Keratinocyte (primary cell): ENCODE results near the gene PKLR. TPM values are rescaled to one million over a fixed set of nuclear protein-coding genes. Genes with fewer than 3 reads are reported as not detected.

Experiments
- DNase-seq: peaks from one replicate; pipeline ENCODE4 v3.0.0-alpha.2; 2011; ENCODE audit warnings: low read depth, missing footprints, low spot score
- FAIRE-seq: peaks from 2 replicates; lab custom pipeline; 2011; peaks lifted over from hg19 to GRCh38; lab: Jason Lieb, UNC
- H2AFZ ChIP-seq: 2 replicates; pipeline ENCODE4 v1.6.0; 2012; ENCODE audit warnings: low read length, control low read depth, inconsistent platforms; ENCODE audit not compliant: control insufficient read depth
- H3K27ac ChIP-seq: 2 replicates; pipeline ENCODE4 v1.5.1; 2011; ENCODE audit warnings: low read length; ENCODE audit not compliant: control insufficient read depth, insufficient read depth
- H3K27me3 ChIP-seq: 3 replicates; pipeline ENCODE4 v1.6.0; 2011; ENCODE audit warnings: low read length; ENCODE audit not compliant: control insufficient read depth, insufficient read depth; ENCODE audit errors: extremely low read depth
- H3K36me3 ChIP-seq, 2 experiments: 2 replicates in 1 of 2; 3 replicates in 1 of 2; pipeline ENCODE4 v1.5.1; 2011; ENCODE audit warnings: low read length in 2 of 2, mild to moderate bottlenecking in 1 of 2; ENCODE audit not compliant: control insufficient read depth in 2 of 2, insufficient read depth in 2 of 2; ENCODE audit errors: extremely low read depth in 1 of 2
- H3K4me1 ChIP-seq: 3 replicates; pipeline ENCODE4 v1.5.1; 2011; ENCODE audit warnings: low read length; ENCODE audit not compliant: control insufficient read depth, insufficient read depth; ENCODE audit errors: extremely low read depth
- H3K4me2 ChIP-seq: 3 replicates; pipeline ENCODE4 v1.6.0; 2011; ENCODE audit warnings: low read depth, low read length; ENCODE audit not compliant: control insufficient read depth, insufficient read depth; ENCODE audit errors: extremely low read depth
- H3K4me3 ChIP-seq, 3 experiments: fragments of 200-600 bp in 1 of 3; sonication (generic) in 1 of 3; 2 replicates in 2 of 3; 3 replicates in 1 of 3; pipeline ENCODE4 v1.5.1; 2011 to 2016; ENCODE audit warnings: low read length in 3 of 3, mild to moderate bottlenecking in 3 of 3, control low read depth in 2 of 3, inconsistent platforms in 1 of 3, low read depth in 1 of 3, mixed read lengths in 1 of 3, mixed run types in 1 of 3, moderate library complexity in 1 of 3; ENCODE audit not compliant: control insufficient read depth in 2 of 3, insufficient read depth in 2 of 3; ENCODE audit errors: extremely low read depth in 1 of 3
- H3K79me2 ChIP-seq: 2 replicates; pipeline ENCODE4 v1.6.0; 2012; ENCODE audit warnings: low read length; ENCODE audit not compliant: control insufficient read depth, insufficient read depth
- H3K9ac ChIP-seq: 3 replicates; pipeline ENCODE4 v1.6.0; 2011; ENCODE audit warnings: low read length; ENCODE audit not compliant: control insufficient read depth, insufficient read depth; ENCODE audit errors: extremely low read depth
- H3K9me1 ChIP-seq: 3 replicates; pipeline ENCODE4 v1.6.0; 2011; ENCODE audit warnings: low read length; ENCODE audit not compliant: control insufficient read depth, insufficient read depth; ENCODE audit errors: extremely low read depth
- H3K9me3 ChIP-seq: 2 replicates; pipeline ENCODE4 v1.5.1; 2012; ENCODE audit warnings: low read depth, low read length; ENCODE audit not compliant: control insufficient read depth
- H4K20me1 ChIP-seq: 3 replicates; pipeline ENCODE4 v1.6.0; 2011; ENCODE audit warnings: low read length; ENCODE audit not compliant: control insufficient read depth, insufficient read depth; ENCODE audit errors: extremely low read depth
- CTCF ChIP-seq, 3 experiments: IDR thresholded peaks in 1 of 3; conservative IDR thresholded peaks in 1 of 3; optimal IDR thresholded peaks in 1 of 3; 2 replicates in 2 of 3; 3 replicates in 1 of 3; pipeline versions ENCODE3 to v1.5.1; 2011; ENCODE audit warnings: low read length in 3 of 3, mild to moderate bottlenecking in 3 of 3, moderate library complexity in 2 of 3, control low read depth in 1 of 3, inconsistent platforms in 1 of 3; ENCODE audit not compliant: insufficient read depth in 2 of 3; ENCODE audit errors: extremely low read depth in 1 of 3
- EZH2 ChIP-seq: IDR thresholded peaks from one replicate; pipeline ENCODE4 v1.6.1; 2012; ENCODE audit warnings: inconsistent platforms, mild to moderate bottlenecking, low read length, moderate library complexity
- dilution Hi-C: fragments of 300-500 bp; cut with MboI; formaldehyde crosslinking; loops from one replicate; pipeline ENCODE4 v1.7.0; 2020; ENCODE audit warnings: low sequenced_read_pairs; ENCODE audit not compliant: extremely low pct_ligation_motif_present
- polyA plus RNA-seq, 5 experiments: library from polyadenylated mRNA; depleted of rRNA in 3 of 5; stranded (reverse) in 3 of 5; stranded (forward) in 1 of 5; unstranded in 1 of 5; fragments of >200 nt; gene quantifications; 1 replicate in 1 of 5; 2 replicates in 3 of 5; 3 replicates in 1 of 5; pipeline versions ENCODE4 v1.2.1 to v1.2.3, GENCODE V29; 2011 to 2012; ENCODE audit warnings: missing spikeins in 2 of 5, low read depth in 1 of 5, low replicate concordance in 1 of 5

Gene PKLR
- polyA plus RNA-seq, 1 donor (not counting 4 experiments of a cell fraction or from before 2014, with no cell fraction given): 0.03 TPM

- TF ChIP-seq EZH2 (no peak), CTCF (optimal IDR thresholded peaks at IDR 0.05 in 1 of 3, IDR thresholded peaks at IDR 0.05 in 1 of 3, conservative IDR thresholded peaks at IDR 0.05 in 1 of 3; ENCODE audit: extremely low read depth in 1 of 3, insufficient read depth in 2 of 3, low read length in 3 of 3) (no peak)
- dilution Hi-C loops: no loop called here
- DNase-seq (no peak), FAIRE-seq (no peak)
- Histone ChIP-seq H3K36me3 (peaks cover 17 to 29% of the 10 kb centered on the region in 2 experiments), H3K4me3 (peak overlapping the region; percentile 78 to 90 (median 82)), H3K9ac (peak overlapping the region; percentile 82), H3K27ac (no peak overlapping the region), H3K9me3 (no peaks in the 10 kb centered on the region), H2AFZ (no peak overlapping the region), H4K20me1 (peaks cover 7% of the 10 kb centered on the region), H3K9me1 (no peaks in the 10 kb centered on the region), H3K27me3 (no peaks in the 10 kb centered on the region), H3K4me2 (peak overlapping the region; percentile 96), H3K79me2 (peaks cover 16% of the 10 kb centered on the region), H3K4me1 (peaks cover 15% of the 10 kb centered on the region)
Observed at GRCh38 chr1:155325603-155325893, 24.3 kb upstream of the PKLR start.

- peaks cover 16 to 30% of the 10 kb centered on the region in 2 experiments for H3K36me3 ChIP-seq
- TF ChIP-seq EZH2: no peak
- peak; percentile 38 to 76 (median 71) for TF ChIP-seq CTCF (optimal IDR thresholded peaks at IDR 0.05 in 1 of 3, IDR thresholded peaks at IDR 0.05 in 1 of 3, conservative IDR thresholded peaks at IDR 0.05 in 1 of 3; ENCODE audit: extremely low read depth in 1 of 3, insufficient read depth in 2 of 3, low read length in 3 of 3)
- H3K9ac ChIP-seq: peak overlapping the region; percentile 82
- dilution Hi-C loops: no loop called here
- DNase-seq (no peak), FAIRE-seq (no peak)
- H3K79me2 ChIP-seq: peaks cover 16% of the 10 kb centered on the region
- H3K4me1 ChIP-seq: peaks cover 17% of the 10 kb centered on the region
- H2AFZ ChIP-seq: peak overlapping the region; percentile 60
- H3K27ac ChIP-seq: peak overlapping the region; percentile 84
- peak overlapping the region; percentile 96 for H3K4me2 ChIP-seq
- no peaks in the 10 kb centered on the region for H3K9me1 ChIP-seq
- H3K4me3 ChIP-seq: peak overlapping the region; percentile 78 to 90 (median 82)
- no peaks in the 10 kb centered on the region for H3K9me3 ChIP-seq
- H3K27me3 ChIP-seq: no peaks in the 10 kb centered on the region
- peaks cover 10% of the 10 kb centered on the region for H4K20me1 ChIP-seq
Observed at GRCh38 chr1:155324717-155325602, 23.7 kb upstream of the PKLR start.
